Activated naive CD4-positive, alpha-beta T cell treated with anti-CD3 and anti-CD28 coated beads for 36 hours (primary cell): Measurements from ENCODE around the gene CEP350. TPM values are rescaled to one million over a fixed set of nuclear protein-coding genes. Genes with fewer than 3 reads are reported as not detected.
A peak's percentile ranks its signal among the peaks of the same experiment; 100 is the strongest.

Experiments used
- CTCF ChIA-PET: fragments of 350-600 bp; sonication (Branson Sonifier 250); formaldehyde crosslinking; loops from one replicate; lab custom pipeline; 2021; ENCODE audit warnings: antibody characterized with exemption; lab: Charles Lee
- DNase-seq: peaks from one replicate; pipeline ENCODE4 v3.0.0-alpha.2; 2020
- H3K27ac Mint-ChIP-seq: one replicate; pipeline ENCODE4 v1.8.0; 2021; ENCODE audit warnings: mild to moderate bottlenecking, mixed read lengths
- H3K27me3 Mint-ChIP-seq: one replicate; pipeline ENCODE4 v1.8.0; 2021; ENCODE audit warnings: low read depth, mixed read lengths
- H3K36me3 Mint-ChIP-seq: one replicate; pipeline ENCODE4 v1.8.0; 2021; ENCODE audit warnings: low read depth, mixed read lengths
- H3K4me1 Mint-ChIP-seq: one replicate; pipeline ENCODE4 v1.8.0; 2021; ENCODE audit warnings: low read depth, mixed read lengths
- H3K4me3 Mint-ChIP-seq: one replicate; pipeline ENCODE4 v1.8.0; 2021; ENCODE audit warnings: mild to moderate bottlenecking, moderate library complexity, mixed read lengths
- H3K9me3 Mint-ChIP-seq: one replicate; pipeline ENCODE4 v1.8.0; 2021; ENCODE audit warnings: mixed read lengths
- intact Hi-C: fragments of 100-400 bp; cut with micrococcal nuclease; formaldehyde crosslinking; loops from one replicate; pipeline ENCODE4 v1.15.1; 2023
- total RNA-seq, 2 experiments: library from RNA; stranded (reverse); gene quantifications; one replicate each; pipeline ENCODE4 v1.2.3, GENCODE V29; 2021

The CEP350 gene
- total RNA-seq, 2 experiments from 2014 or later: 30.3 to 36.0 TPM

DNA sequence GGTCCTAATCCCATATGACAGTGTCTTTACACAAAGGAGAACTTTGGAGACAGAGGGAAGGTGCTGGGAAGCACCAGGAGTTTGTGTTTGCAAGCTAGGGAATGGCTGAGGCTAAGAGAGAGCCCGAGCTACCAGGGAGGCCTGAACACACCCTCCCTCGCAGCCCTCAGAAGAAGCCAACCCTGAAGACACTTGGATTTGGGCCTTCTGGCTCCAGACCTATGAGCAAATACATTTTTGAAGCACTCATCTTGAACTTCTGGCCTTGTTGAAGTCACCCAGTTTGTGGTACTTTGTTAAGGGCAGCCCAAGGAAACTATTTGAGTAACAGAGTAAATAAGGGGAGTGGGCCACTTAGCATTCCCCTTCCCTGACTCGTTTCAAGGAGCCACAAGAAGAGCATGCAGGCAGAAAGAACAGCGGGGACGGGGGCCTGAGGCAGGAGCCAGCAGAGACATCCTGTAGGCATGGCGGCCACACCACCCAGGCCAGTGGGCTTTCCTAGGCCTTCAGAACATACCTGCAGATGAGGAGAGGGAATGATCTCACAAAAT, 186.8 kb downstream of the CEP350 start:
- CTCF ChIA-PET: no interaction called here
- H3K27me3 Mint-ChIP-seq: peaks cover 2% of the 10 kb centered on the region
- intact Hi-C loops: no loop called here
- no peak for DNase-seq
- no peaks in the 10 kb centered on the region for H3K9me3 Mint-ChIP-seq
- no peaks in the 10 kb centered on the region for H3K4me1 Mint-ChIP-seq
- no peak overlapping the region for H3K4me3 Mint-ChIP-seq
- H3K36me3 Mint-ChIP-seq: no peaks in the 10 kb centered on the region
- H3K27ac Mint-ChIP-seq: no peak overlapping the region

DNA sequence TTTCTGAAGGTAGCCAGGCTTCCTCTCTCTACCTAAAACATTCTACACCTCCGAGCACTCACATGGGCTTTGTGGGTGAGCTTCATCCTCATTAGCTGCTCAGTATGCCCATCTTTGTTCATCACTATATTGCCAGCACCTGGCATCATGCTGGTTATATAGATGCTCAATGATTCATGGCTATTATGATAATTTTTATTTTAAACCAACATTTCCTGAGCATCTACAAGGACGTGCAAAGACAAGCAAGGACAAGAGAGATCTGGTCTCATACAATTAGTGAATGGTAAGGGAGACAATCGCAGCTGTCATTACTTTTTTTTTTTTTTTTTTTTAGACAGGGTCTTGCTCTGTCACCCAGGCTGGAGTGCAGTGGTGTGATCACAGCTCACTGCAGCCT, 188.7 kb downstream of the CEP350 start:
- Mint-ChIP-seq H3K27ac (no peak overlapping the region), H3K9me3 (no peaks in the 10 kb centered on the region), H3K27me3 (no peaks in the 10 kb centered on the region), H3K4me1 (no peaks in the 10 kb centered on the region), H3K36me3 (no peaks in the 10 kb centered on the region), H3K4me3 (no peak overlapping the region)
- intact Hi-C loops: no loop called here
- CTCF ChIA-PET: interaction anchor here (3.1 kb wide), 1 partner anchor 36 kb away, joined by 14 read pairs; no protein-coding TSS in a partner anchor
- no peak for DNase-seq

DNA sequence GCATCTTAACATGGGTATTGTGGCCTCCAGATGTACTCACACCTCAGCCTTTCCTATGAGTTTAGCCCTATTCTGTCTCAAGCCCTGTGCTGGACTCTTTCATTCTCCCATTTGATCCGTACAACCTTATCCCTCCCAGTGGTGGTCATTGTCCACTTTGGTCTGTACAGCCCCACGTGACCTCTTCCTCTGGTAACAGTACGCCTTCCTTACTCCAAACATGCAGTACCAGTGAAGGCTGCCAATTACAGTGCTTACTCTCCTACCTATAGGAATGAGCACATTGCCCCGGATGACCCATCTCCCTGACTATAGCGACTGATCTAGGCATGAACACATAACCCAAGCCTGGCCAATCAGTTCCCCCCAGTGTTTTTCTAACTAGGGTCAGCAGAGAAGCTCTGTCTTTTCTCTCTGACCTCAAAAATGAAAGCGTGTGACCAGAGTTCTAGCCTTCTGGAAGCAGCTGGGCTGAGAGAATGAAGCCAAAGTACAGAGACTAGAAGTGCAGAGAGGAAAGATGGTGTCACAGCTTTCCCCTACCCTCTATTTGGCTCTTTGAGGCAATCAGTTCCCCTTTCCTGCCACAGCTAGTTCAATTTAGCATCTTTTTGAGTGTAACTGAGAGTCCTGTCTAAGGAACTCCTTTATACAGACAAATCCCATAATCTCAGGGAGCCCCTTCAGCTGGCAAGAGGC, 190.2 kb downstream of the CEP350 start:
- H3K9me3 Mint-ChIP-seq: no peaks in the 10 kb centered on the region
- no peak overlapping the region for H3K27ac Mint-ChIP-seq
- intact Hi-C loops: no loop called here
- no peak overlapping the region for H3K4me3 Mint-ChIP-seq
- CTCF ChIA-PET: interaction anchor here (1.3 to 3.1 kb wide), 3 partner anchors 23 to 35 kb away, joined by 3 to 14 read pairs (median 3); no protein-coding TSS in a partner anchor
- no peaks in the 10 kb centered on the region for H3K4me1 Mint-ChIP-seq
- no peaks in the 10 kb centered on the region for H3K36me3 Mint-ChIP-seq
- no peaks in the 10 kb centered on the region for H3K27me3 Mint-ChIP-seq
- no peak for DNase-seq

DNA sequence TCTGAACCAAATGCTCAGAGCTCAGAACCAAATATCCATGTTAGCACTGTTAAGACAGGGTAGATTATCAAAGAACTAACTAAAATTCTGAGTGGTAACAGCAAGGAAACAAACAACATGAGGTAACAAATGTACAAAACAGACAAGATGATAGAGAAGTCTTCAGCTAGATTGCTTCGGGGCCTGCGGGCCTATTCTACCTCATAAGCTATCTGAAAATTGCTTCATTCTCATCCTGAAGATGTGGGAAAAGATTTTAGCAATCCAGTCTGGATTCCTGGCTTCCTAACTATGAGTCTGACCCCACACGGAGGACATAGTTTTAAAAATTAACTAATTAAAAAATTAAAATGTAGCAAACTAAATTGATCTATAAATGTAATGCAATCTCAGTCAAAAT, 190.8 kb downstream of the CEP350 start:
- CTCF ChIA-PET: interaction anchor here (1.5 to 3.1 kb wide), 2 partner anchors 23 to 34 kb away, joined by 3 to 14 read pairs; no protein-coding TSS in a partner anchor
- H3K36me3 Mint-ChIP-seq: no peaks in the 10 kb centered on the region
- no peaks in the 10 kb centered on the region for H3K9me3 Mint-ChIP-seq
- no peaks in the 10 kb centered on the region for H3K4me1 Mint-ChIP-seq
- no peaks in the 10 kb centered on the region for H3K27me3 Mint-ChIP-seq
- no peak overlapping the region for H3K27ac Mint-ChIP-seq
- no peak overlapping the region for H3K4me3 Mint-ChIP-seq
- intact Hi-C loops: no loop called here
- DNase-seq: no peak

DNA sequence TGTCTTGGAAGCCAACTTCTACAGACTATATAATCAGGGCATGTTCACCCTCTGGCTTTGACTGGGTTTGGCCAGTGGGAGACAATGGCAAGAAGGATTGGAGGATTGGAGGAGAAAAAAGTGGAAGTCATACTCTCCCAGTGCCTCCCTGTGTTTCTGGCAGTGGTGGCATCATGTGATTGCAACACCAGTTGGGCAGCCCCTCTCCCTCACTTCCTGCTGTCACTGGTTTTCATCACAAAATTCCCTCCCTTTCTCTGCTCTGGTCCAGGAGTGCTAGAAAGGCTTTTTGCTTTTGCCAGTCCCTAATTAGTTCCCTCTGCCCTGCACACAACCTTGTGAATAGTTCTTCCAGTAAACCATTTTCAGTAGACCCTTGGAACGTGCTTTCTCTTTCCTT, 196.4 kb downstream of the CEP350 start:
- Mint-ChIP-seq H3K9me3 (no peaks in the 10 kb centered on the region), H3K27me3 (no peaks in the 10 kb centered on the region), H3K4me1 (peaks cover 11% of the 10 kb centered on the region), H3K36me3 (no peaks in the 10 kb centered on the region), H3K4me3 (no peak overlapping the region), H3K27ac (no peak overlapping the region)
- intact Hi-C loops: loop anchor here (10.0 kb wide), 2 partner anchors 884 to 1116 kb away; partner anchors contain the start of gene MR1
- no peak for DNase-seq
- CTCF ChIA-PET: no interaction called here

- intact Hi-C loops: loop anchor here (10.0 kb wide), 2 partner anchors 883 to 1117 kb away; partner anchors contain the start of gene MR1
- H3K4me1 Mint-ChIP-seq: peaks cover 16% of the 10 kb centered on the region
- H3K27ac Mint-ChIP-seq: no peak overlapping the region
- no peaks in the 10 kb centered on the region for H3K36me3 Mint-ChIP-seq
- H3K27me3 Mint-ChIP-seq: no peaks in the 10 kb centered on the region
- no peaks in the 10 kb centered on the region for H3K9me3 Mint-ChIP-seq
- no peak overlapping the region for H3K4me3 Mint-ChIP-seq
- CTCF ChIA-PET: no interaction called here
- DNase-seq: no peak
These were observed 196.9 kb downstream of the CEP350 start for GRCh38 chr1:180151508-180151907.

GRCh38 chr1:180152588-180152987, 198.0 kb downstream of the CEP350 start:
- Mint-ChIP-seq H3K9me3 (no peaks in the 10 kb centered on the region), H3K27ac (no peak overlapping the region), H3K4me1 (peaks cover 22% of the 10 kb centered on the region), H3K36me3 (no peaks in the 10 kb centered on the region), H3K4me3 (no peak overlapping the region), H3K27me3 (no peaks in the 10 kb centered on the region)
- CTCF ChIA-PET: interaction anchor here (0.6 to 1.9 kb wide), 2 partner anchors 17 to 26 kb away, joined by 7 read pairs; no protein-coding TSS in a partner anchor
- intact Hi-C loops: loop anchor here (10.0 kb wide), 2 partner anchors 882 to 1118 kb away; partner anchors contain the start of gene MR1
- DNase-seq: no peak

- Mint-ChIP-seq H3K36me3 (no peaks in the 10 kb centered on the region), H3K27ac (no peak overlapping the region), H3K4me3 (no peak overlapping the region), H3K9me3 (no peaks in the 10 kb centered on the region), H3K27me3 (no peaks in the 10 kb centered on the region), H3K4me1 (peaks cover 22% of the 10 kb centered on the region)
- DNase-seq: no peak
- intact Hi-C loops: loop anchor here (10.0 kb wide), 2 partner anchors 882 to 1118 kb away; partner anchors contain the start of gene MR1
- CTCF ChIA-PET: interaction anchor here (1.4 to 1.9 kb wide), 2 partner anchors 26 to 339 kb away, joined by 5 to 7 read pairs; no protein-coding TSS in a partner anchor
These were observed 198.4 kb downstream of the CEP350 start for GRCh38 chr1:180153032-180153431.

- Mint-ChIP-seq H3K27ac (peak overlapping the region; percentile 67), H3K9me3 (no peaks in the 10 kb centered on the region)
- intact Hi-C loops: loop anchor here (1.0 to 10.0 kb wide), 9 partner anchors 200 to 1119 kb away; partner anchors contain the start of genes CEP350, MR1, TOR1AIP1 and TOR1AIP2
These were observed 199.4 kb downstream of the CEP350 start for GRCh38 chr1:180154003-180154324.

GRCh38 chr1:180154325-180155181, 199.9 kb downstream of the CEP350 start, which contains the start of gene QSOX1:
Gene QSOX1 (plus strand): TSS chr1:180154869. CDS start chr1:180154908, 39 bp downstream.
- Mint-ChIP-seq H3K27me3 (no peaks in the 10 kb centered on the region), H3K27ac (peak within 1 kb of the TSS; percentile 67), H3K4me3 (peak within 1 kb of the TSS; percentile 89), H3K36me3 (no peaks in the 10 kb centered on the region), H3K4me1 (peaks cover 22% of the 10 kb centered on the region), H3K9me3 (no peaks in the 10 kb centered on the region)
- DNase-seq: peak; percentile 91
- CTCF ChIA-PET: interaction anchor here (0.7 to 1.9 kb wide), 8 partner anchors 11 to 622 kb away, joined by 3 to 7 read pairs (median 4); no protein-coding TSS in a partner anchor
- intact Hi-C loops: loop anchor here (1.0 to 10.0 kb wide), 9 partner anchors 200 to 1120 kb away; partner anchors contain the start of genes CEP350, MR1, TOR1AIP1 and TOR1AIP2

More at GRCh38 chr1:180154003-180154324, 199.4 kb downstream of the CEP350 start:
- no peak for DNase-seq
- CTCF ChIA-PET: interaction anchor here (0.7 to 1.9 kb wide), 4 partner anchors 11 to 622 kb away, joined by 3 to 7 read pairs (median 4); no protein-coding TSS in a partner anchor
- H3K36me3 Mint-ChIP-seq: no peaks in the 10 kb centered on the region
- H3K4me1 Mint-ChIP-seq: peaks cover 22% of the 10 kb centered on the region
- peak overlapping the region; percentile 89 for H3K4me3 Mint-ChIP-seq
- no peaks in the 10 kb centered on the region for H3K27me3 Mint-ChIP-seq

DNA sequence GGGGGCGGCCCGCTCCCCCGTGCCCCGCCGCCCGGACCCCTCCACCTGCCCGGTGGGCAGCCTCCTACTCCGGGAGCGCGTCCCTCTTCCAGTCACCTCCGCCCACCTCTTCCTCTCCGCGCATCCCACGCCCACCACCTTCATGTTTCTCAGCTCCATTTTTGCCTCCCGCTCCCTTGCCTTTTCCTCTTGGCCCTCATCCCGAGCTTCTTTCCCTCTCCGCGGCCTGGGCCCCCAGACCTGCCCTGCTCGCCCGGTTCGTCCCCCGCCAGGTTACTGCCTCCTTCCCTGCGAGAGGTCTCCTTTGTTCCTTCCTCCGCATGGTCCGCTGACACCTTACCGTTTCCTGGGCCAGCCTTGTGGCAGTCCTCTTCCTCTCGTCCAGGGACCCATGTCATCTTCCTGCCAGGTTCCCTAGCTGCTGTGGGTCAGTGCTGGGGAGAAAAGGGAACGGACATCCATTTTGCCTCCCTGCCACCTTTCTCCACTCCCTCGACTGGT, 200.6 kb downstream of the CEP350 start:
- H3K27ac Mint-ChIP-seq: peak overlapping the region; percentile 29
- intact Hi-C loops: loop anchor here (2.0 to 10.0 kb wide), 3 partner anchors 476 to 1120 kb away; partner anchors contain the start of gene MR1
- H3K27me3 Mint-ChIP-seq: no peaks in the 10 kb centered on the region
- DNase-seq: no peak
- peak overlapping the region; percentile 88 for H3K4me3 Mint-ChIP-seq
- no peaks in the 10 kb centered on the region for H3K9me3 Mint-ChIP-seq
- H3K4me1 Mint-ChIP-seq: peaks cover 22% of the 10 kb centered on the region
- no peaks in the 10 kb centered on the region for H3K36me3 Mint-ChIP-seq
- CTCF ChIA-PET: interaction anchor here (0.7 to 1.8 kb wide), 5 partner anchors 10 to 287 kb away, joined by 3 to 7 read pairs (median 3); no protein-coding TSS in a partner anchor
